ENCODE results near the gene TMOD3.
A peak's percentile ranks its signal among the peaks of the same experiment; 100 is the strongest.
"Not testable (repeated sequence)": the region's sequence is repeated elsewhere in the genome, so short reads cannot be mapped to it uniquely, and the experiment has no call there.

The TMOD3 gene

DNA sequence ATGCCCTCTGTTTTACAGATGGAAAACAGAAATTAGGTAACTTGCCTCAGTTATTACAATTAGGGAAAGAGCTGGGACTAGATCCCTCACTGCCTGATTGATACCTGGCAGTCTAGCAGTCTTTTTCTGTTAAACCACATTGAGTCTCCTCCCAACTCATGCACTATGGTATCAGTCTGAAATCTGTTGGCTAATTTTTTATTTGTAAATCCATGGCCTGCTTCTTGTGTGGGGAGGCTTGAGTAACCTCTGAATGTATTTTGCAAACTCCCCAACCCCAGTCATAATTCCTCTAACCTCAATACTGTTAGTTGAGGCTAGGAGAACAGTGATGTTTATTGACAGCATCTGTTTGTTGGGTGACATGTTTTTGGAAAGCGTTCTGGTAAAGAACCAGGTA lies 35.9 kb downstream of the TMOD3 start:
- DNase-seq = no peak

DNA sequence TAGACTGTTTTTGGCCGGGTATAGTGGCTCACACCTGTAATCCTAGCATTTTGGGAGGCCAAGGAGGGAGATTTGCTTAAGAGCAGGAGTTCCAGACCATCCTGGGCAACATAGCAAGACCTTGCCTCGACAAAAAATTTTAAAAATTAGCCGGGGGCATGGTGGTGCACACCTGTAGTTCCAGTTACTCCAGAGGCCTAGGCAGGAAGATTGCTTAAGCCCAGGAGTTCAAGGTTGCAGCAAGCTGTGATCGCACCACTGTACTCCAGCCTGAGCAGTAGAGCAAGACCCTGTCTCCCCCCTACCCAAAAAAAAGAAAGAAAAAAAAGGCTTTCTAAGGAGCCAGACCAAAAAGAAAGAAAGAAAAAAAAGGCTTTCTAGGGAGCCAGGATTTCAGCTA lies 36.7 kb downstream of the TMOD3 start:
- DNase-seq = no peak

DNA sequence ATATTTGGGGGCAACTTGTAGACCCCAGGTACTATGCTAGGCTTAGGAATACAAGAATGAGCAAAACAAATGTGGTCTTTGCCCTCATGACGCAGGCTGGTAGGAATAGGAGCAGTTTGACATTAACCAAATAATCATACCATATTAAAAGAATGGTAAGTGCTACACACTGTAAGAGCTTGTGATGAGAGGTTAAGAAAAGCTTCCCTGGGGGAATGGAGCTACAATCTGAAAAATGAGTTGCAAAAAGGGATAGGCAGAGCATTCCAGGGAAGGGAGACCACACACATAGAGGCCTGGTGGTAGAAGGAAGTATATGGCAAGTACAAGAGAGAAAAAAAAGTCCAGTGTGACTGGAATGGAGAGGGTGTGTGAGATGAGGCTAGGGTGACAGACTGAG lies 37.3 kb downstream of the TMOD3 start:
- DNase-seq = no peak

DNA sequence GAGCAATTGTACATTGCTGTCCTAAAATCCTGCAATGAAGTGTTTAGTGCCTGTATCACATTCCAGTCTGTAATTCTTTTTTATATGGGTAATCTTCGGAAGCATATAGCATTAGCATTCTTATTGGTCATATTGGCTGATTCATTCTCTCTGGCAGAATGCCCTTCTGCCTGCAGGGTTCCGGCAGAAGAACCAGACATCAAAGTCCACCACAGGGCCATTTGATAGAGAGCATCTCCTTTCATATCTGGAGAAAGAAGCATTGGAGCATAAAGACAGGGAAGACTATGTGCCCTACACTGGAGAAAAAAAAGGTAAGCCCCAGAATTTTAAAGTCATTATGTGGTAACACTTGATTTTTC lies 39.6 kb downstream of the TMOD3 start:
- DNase-seq = no peak

DNA sequence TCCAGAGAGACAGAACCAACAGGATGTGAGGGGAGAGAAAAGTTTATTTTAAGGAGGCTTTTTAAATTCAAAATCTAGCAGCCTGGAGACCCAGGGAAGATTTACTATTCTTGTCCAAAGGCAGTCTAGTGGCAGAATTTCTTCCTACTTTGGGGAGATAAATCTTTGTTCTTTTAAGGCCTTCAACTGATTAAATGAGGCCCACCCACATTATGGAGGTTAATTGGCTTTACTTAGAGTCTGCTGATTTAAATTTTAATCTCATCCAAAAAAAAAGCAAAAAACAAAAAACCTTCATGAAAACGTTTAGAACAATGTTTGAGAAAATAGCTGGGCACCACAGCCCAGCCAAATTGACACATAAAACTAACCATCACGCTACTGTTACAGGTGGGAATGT lies 41.3 kb downstream of the TMOD3 start:
- DNase-seq = no peak

DNA sequence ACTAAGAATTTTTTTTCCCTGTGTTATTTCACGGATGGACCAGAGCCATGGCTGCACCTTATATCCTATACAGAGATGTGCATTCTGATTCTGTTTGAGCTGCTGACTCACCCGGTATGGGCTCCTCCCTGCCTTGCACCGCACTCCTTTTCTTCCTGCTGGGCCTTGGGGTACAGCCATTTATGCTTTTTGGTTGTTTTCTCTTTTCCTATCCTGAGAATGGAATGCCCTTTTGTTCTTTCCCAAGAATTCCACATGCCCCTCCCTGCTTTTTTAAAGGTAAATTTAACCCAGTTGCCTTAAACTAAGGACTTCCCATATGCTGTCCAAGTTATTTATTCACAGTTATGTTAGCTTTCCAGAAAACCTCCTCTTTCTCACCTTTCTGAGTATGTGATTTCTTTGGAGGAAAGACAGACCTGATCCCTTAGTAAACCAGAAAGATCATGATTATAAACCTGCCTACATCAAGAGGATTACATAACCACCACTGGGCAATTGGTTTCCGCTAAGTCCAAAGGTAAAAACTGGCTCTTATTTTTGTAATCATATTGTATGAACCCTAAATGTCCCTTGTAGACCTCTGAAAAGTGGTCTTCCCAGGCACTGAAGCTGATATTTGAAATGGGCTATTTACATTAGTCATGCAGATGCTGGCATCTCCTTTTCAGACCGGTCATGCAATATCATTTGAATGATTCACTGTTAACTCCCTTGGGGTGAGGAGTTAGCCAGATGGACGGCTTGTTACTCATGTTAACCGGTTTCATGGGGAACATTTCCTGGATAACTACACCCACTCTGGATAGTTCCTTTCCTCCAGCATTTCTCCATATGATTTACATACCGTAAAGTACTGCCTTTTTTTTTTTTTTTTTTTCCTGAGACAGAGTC lies 45.5 kb downstream of the TMOD3 start:
- DNase-seq = no peak

DNA sequence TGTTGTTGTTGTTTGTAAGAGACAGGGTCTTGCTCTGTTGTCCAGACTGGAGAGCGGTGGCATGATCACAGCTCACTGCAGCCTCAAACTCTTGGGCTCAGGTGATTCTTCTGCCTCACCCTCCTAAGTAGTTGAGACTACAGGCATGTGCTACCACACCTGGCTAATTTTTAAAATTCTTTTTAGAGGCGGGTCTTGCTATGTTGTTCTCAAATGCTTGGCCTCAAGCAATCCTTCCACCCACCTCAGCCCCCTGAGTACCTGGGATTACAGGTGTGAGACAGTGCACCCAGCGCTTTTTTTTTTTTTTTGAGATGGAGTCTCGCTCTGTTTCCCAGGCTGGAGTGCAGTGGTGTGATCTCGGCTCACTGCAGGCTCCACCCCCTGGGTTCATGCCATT lies 46.7 kb downstream of the TMOD3 start:
- no peak for DNase-seq

DNA sequence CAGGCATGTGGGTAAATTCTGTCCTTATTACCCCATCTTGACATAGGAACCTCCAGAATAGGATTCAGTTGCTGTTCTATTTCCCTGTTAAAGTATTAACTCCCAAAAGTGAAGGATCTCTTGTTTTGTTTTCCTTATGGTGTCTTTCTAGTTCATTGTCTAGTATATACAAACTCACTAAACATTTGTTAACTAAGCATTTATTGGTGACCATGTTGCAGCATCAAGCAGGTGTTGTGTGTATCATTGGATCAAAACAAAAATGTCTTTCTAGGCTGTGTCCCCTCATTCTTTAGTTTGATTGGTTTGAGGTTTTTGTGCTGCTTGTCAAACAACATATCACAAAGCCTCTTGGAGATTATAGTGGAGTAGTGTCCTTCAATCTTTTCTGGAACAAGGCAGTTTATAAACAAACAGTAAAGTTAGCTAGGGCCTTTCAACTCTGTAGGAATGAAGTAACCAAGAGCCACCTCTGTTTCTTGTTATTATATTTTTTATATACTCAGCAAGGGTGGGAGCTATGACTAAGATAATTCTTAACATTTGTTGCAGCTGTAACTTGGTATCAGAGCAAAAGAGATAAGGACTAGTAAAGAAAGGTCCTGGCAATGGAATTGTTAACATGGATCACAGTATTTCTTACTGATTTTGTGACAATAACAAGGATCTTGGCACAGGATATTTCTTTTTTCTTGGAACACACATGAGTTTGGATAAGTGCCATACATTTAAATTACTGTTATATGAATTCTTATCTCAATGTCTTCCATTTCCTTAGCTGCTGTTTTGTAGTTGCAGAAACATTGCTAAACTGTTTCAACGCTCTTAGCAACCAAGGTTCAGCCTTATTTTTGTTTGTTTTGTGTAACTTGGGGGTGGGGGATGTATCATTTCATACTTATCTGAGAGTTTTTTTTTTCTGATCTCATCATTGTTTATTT lies 49.3 kb downstream of the TMOD3 start:
- DNase-seq = no peak

DNA sequence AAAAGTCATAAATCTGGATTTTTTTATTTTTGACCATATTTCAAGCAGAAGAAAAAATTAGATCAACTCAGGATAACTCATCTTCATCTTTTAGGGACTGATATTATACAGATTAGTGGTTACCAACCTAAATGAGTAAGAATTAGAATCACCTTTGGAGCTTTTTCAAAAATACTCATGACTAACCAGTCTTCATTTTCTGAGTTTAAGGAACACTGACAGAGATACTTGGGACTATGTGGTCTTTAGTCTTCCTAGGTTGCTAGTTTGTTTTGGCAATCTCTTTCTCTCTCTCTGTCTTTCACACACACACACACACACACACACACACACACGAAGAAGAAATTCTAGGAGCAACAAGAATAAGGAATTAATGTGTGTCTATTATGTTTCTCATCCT lies 50.1 kb downstream of the TMOD3 start:
- no peak for DNase-seq

DNA sequence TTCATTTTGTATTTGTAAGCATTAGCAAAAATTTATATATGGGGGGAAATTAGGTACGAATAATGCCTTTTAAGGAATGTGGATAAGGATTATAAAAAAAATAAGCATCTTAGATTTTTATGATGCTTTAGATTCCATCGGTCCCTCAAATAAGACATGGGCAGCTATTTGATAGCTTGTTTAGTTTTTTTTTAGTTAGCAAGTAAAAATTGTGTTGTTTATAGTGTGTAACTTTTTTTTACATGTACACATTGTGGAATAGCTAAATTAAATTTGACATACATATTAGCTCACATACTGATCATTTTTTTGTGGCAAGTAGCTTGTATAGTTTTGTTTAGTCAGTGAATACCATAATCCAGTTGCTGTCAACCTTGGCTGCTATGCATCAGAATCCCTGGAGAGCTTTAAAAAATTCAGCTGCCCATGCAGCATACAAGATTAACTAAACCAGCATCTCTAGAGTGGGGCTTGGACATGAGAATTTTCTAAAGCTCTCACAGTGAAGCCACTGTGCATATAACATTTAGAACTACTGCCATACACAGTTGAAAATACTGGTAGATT lies 53.9 kb downstream of the TMOD3 start:
- DNase-seq = no peak

DNA sequence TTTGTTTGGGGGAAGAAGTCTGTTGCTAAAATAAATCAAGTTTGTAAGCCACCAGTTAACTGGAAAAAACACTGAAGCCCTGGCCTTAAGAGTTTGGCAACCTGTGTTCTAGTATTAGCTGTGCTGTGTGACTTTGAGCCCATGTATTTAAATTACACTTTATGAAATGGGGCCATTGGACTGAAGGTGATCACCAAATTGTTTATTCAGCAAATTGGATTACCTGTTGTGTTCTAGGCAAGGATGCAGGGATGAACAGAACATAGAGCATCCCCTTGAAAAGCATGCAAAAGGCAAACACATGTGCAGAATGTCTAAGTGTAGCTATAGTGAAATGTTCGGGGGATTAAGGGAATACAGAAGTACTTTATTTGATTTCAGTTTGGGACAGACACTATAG lies 54.6 kb downstream of the TMOD3 start:
- DNase-seq = no peak

DNA sequence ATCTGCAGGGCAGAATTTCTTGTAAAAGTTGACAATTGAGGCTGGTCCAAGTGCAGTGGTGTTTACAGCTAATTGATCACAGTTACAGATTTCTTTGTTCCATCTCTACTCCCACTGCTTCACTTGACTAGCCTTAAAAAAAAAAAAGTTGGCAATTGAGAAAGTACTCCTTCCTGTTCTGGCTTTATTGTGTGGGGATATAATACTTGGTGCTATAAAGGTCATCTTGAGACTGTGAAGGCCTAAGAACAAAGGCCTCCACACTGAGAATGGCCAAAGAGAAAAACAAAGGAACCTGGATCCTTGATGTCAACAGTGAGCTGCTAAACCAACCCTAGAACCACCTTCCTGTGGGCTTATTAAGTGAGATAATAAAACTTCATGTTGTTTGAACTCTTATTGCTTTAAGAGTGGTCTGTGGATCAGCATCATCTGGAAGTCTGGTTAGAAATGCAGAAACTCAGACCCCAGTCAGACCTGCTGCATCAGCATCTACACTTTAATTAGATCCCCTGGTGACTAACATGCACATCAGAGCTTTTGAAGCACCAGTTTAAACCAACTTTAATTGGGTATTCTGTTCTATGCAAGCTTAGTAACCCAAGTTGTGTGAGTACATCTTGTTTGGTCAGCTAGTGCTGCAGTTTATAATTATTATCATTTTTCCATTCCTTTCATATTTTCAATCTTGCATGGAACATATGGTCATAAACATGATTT lies 55.2 kb downstream of the TMOD3 start:
- DNase-seq = no peak

DNA sequence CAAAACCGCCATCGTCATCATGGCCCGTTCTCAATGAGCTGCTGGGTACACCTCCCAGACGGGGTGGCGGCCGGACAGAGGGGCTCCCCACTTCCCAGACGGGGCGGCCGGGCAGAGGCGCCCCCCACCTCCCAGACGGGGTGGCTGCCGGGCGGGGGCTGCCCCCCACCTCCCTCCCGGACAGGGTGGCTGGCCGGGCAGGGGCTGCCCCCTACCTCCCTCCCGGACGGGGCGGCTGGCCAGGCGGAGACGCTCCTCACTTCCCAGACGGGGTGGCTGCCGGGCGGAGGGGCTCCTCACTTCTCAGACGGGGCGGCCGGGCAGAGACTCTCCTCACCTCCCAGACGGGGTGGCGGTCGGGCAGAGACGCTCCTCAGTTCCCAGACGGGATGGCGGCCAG lies 56.3 kb downstream of the TMOD3 start:
- not testable (repeated sequence) for DNase-seq

DNA sequence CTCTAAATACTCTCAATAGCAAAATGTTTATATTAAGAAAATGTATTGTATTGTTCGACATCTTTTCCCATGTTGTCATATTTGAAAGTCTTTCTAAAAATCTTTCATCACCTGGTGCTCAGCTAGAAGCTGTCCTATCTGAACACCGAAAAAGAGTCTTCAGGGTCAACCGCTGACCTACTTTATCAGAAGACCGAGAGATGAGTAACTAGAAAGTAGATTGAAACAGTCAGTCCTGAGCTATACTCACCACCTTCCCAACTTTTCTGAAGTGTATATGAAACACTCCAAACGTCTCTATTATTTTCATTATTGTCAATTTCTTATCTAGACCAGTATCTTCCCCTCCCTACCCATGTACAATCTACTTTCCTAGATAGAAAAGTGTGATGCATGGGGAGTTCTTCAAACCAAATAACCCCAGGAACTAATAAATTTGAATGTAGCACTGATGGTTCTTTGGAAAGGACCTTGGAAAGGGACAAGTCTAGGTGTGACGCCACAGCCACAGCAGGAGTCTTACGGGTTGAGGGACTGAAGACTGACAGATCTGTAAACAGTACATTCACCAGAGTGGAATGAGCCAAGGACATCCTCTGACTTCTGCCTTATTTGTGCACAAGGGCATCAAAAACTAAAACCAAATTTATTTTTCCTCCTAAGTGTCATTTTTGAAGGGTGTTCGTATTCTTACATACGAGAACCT lies 58.6 kb downstream of the TMOD3 start:
- no peak for DNase-seq

DNA sequence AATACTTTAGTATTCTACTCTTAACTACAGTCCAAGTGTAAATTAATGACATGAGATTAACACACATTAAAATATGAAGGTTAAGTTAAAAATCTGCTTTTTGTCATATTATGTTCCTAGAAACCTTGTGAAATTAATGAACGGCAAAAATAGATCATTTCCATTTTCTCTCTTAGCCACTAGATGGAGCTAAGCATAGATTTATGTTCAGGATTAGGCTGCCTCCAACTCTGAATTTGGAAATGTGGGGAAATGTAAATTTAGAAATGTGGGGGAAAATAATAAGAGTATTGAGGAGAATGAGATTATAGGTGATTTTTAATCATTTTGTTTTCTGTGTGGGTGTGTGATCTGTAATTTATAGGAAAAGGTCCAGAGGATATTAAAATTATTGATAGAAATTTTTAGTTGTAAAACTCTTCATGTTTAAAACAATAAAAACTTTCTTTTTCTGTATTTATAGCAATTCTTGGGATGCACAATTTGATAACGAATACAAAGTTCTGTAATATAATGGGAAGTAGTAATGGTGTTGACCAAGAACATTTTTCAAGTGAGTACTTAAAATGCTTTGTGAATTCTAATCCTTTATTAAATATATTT lies 59.2 kb downstream of the TMOD3 start:
- DNase-seq = peak; percentile 4

DNA sequence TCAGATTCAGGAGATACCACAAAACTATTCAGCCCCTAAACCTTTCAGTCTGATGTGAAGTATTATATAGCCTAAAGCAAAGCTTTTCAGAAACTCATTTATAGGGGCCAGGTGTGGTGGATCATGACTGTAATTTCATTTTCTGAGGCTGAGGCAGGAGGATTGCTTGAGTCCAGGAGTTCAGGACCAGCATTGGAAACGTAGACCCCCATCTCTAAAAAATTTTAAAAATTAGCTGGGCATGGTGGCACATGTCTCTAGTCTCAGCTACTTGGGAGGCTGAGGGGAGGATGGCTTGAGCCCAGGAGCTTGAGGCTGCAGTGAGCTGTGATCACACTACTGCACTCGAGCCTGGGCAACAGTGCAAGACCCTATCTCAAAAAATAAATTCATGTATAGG lies 60.0 kb downstream of the TMOD3 start:
- no peak for DNase-seq

DNA sequence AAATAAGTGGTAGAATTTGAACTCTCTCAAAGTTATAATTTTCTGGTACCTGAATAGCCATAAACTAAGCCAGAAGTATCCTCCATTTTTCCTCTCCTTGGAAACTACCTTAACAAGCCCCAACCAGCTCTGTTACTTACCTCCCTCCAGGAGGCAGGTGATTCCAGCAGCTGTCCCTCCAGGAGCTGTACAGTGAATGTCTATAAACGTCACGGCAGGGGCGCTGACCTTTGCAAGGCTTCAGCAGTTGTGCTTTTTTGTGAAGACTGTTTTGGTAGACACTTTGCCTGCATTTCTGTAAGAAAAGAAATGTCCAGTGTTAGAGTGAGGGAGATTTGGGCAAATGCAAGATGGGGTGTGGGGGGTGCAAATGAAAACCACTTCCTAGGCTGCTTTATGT lies 75.0 kb downstream of the TMOD3 start:
- no peak for DNase-seq

DNA sequence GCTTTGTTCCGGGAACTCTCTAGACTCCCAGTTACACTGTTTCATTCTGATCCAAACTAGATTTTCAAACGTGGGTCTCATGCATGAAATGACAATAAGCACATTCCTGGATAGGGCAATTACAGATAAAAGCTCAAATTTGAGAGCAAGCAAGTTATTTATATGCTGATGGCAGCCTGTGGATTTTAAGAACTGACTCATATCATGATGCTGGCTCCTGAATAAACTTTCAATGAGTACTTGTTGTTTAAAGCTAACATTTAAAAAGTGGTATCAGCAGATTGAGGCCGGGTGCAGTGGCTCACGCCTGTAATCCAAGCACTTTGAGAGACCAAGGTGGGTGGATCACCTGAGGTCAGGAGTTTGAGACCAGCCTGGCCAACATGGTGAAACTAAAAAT lies 75.5 kb downstream of the TMOD3 start:
- DNase-seq = no peak

DNA sequence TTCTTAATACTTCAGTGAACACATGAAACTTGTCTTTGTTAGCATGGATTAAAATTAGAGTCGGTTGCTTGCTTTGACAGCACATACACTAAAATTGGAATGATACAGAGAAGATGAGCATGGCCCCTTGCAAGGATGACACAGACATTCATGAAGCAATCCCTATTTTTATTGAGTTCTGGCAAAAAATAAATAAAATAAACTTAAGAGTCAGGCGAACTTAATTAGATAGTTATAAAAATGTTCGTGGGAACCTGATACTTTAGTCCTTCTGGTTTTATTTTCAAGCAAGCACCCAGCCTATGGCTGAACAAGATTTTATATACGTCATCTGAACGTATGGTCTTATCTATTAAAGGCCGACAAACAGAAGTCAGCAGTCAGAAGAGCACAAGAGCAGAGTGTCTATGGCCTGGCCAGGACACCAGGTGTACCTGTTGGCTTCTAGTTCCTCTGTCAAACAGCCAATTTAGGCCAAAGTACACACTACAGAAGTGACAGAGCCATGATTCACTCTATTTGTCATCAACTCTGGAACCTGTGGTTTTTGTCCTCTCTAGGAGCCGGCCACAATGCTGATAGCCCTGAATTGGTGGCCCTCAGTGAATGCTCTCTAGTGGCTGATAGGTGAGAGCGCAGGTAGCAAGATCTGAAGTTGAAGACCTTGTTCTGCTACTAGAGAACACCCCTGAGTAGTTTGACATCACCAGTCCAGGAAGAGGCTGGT lies 77.8 kb downstream of the TMOD3 start:
- no peak for DNase-seq

DNA sequence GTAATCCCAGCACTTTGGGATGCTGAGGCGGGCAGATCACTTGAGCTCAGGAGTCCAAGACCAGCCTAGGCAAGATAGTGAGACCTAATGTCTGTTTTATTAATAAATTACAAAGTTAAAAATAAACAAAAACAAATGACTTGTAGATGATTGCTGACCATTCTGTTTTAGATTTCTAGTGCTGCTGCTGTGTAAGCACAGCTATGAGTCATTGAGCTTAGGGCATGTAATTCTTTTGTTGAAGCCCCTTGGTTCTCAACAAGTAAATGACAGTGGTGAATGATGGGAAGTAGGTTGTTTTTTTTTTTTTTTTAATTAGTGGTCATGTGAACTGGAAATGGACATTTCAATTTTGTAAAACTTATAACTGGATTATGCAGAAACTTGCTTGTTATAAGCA lies 78.9 kb downstream of the TMOD3 start:
- DNase-seq = no peak

DNA sequence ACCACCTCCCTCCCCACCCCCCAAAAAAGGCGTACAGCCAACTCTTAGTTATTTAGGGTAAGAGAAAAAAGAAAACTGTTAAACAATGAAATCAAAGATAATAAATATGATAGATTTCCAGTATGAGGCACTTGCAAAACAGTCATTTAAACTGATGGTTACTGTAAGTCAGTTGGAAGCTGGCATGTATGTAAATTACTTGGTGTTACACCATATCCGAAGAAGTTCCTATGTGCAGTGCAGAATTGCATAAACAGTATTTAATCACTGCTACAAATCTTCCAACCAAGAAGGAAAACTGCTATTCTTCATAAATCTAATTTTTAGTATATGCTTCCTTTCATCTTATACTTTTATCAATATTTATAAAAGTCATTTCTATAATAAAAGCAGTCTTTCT lies 80.1 kb downstream of the TMOD3 start:
- no peak for DNase-seq

Data from NCI-H2227 treated with DMSO at 0.1 percent for 48 hours (cell line).